Vagina (tissue), 2 donors: ENCODE data around the gene PRSS33. TPM values are rescaled to one million over a fixed set of nuclear protein-coding genes. Genes with fewer than 3 reads are reported as not detected.

ENCODE experiments used
- DNase-seq, 2 donors: peaks; one replicate each; pipeline ENCODE4 v3.0.0-alpha.2; 2017; ENCODE audit errors: extremely low spot score in 2 of 2
- H3K27ac ChIP-seq: fragments of 200-600 bp; sonication (generic); one replicate; pipeline ENCODE4 v1.5.1; 2019
- H3K27me3 ChIP-seq: fragments of 200-600 bp; sonication (generic); one replicate; pipeline ENCODE4 v1.5.1; 2019
- H3K36me3 ChIP-seq, 2 donors: fragments of 200-600 bp; sonication (generic); one replicate each; pipeline ENCODE4 v1.5.1; 2017 to 2019
- H3K4me1 ChIP-seq: fragments of 200-600 bp; sonication (generic); one replicate; pipeline ENCODE4 v1.5.1; 2019
- H3K4me3 ChIP-seq, 2 donors: fragments of 200-600 bp; sonication (generic); 1 replicate in 1 of 2; 2 replicates in 1 of 2; pipeline ENCODE4 v1.5.1; 2016 to 2019
- H3K9me3 ChIP-seq: fragments of 200-600 bp; sonication (generic); one replicate; pipeline ENCODE4 v1.5.1; 2019
- CTCF ChIP-seq, 3 experiments: fragments of 450-650 bp in 2 of 3; fragments of 200-600 bp in 1 of 3; sonication (generic) in 1 of 3; IDR thresholded peaks; one replicate each; pipeline ENCODE4 v1.5.1; 2017 to 2019; ENCODE audit warnings: antibody characterized with exemption in 3 of 3, mild to moderate bottlenecking in 2 of 3, moderate library complexity in 2 of 3
- POLR2A ChIP-seq, 2 donors: fragments of 450-650 bp; IDR thresholded peaks; one replicate each; pipeline ENCODE4 v1.6.1; 2017; ENCODE audit warnings: antibody characterized with exemption in 2 of 2, mild to moderate bottlenecking in 2 of 2, moderate library complexity in 2 of 2
- POLR2AphosphoS5 ChIP-seq, 2 donors: sonication (generic); formaldehyde crosslinking; IDR thresholded peaks; one replicate each; pipeline ENCODE4 v1.9.0; 2017; ENCODE audit warnings: antibody characterized with exemption in 2 of 2, mild to moderate bottlenecking in 2 of 2, low read depth in 1 of 2; ENCODE audit not compliant: insufficient read depth in 1 of 2
- intact Hi-C: fragments of 100-400 bp; cut with DNase I; formaldehyde crosslinking; loops from one replicate; pipeline ENCODE4 v1.15.1; 2023
- total RNA-seq: library from RNA; depleted of rRNA; stranded (reverse); fragments of >200 nt; gene quantifications from one replicate; pipeline ENCODE4 v1.2.3, GENCODE V29; 2016

Gene PRSS33
- total RNA-seq, 1 donor from 2014 or later, result not detected

GRCh38 chr16:2813771-2814221 is 26.4 kb upstream of the PRSS33 start:
- Histone ChIP-seq H3K9me3 (no peaks in the 10 kb centered on the region), H3K27me3 (no peaks in the 10 kb centered on the region), H3K36me3 (no peaks in the 10 kb centered on the region), H3K4me1 (no peaks in the 10 kb centered on the region), H3K4me3 (no peak overlapping the region), H3K27ac (no peak overlapping the region)
- intact Hi-C loops, result no loop called here
- DNase-seq, result no peak
- TF ChIP-seq CTCF (IDR thresholded peaks at IDR 0.05), result no peak
- no peak for TF ChIP-seq POLR2AphosphoS5 (IDR thresholded peaks at IDR 0.05; ENCODE audit: insufficient read depth in 1 of 2, low read depth in 1 of 2)
- no peak for TF ChIP-seq POLR2A (IDR thresholded peaks at IDR 0.05)

- H3K27ac ChIP-seq, result no peak overlapping the region
- no peaks in the 10 kb centered on the region for H3K4me1 ChIP-seq
- no peak overlapping the region for H3K4me3 ChIP-seq
- no peaks in the 10 kb centered on the region for H3K27me3 ChIP-seq
- no peaks in the 10 kb centered on the region for H3K9me3 ChIP-seq
- TF ChIP-seq CTCF (IDR thresholded peaks at IDR 0.05) (no peak), POLR2A (IDR thresholded peaks at IDR 0.05) (no peak), POLR2AphosphoS5 (IDR thresholded peaks at IDR 0.05; ENCODE audit: insufficient read depth in 1 of 2, low read depth in 1 of 2) (no peak)
- intact Hi-C loops, result no loop called here
- no peak for DNase-seq
- H3K36me3 ChIP-seq, result no peaks in the 10 kb centered on the region
Measured at GRCh38 chr16:2811703-2812471, 24.5 kb upstream of the PRSS33 start.

- Histone ChIP-seq H3K27me3 (no peaks in the 10 kb centered on the region), H3K27ac (no peak overlapping the region), H3K36me3 (no peaks in the 10 kb centered on the region), H3K4me1 (no peaks in the 10 kb centered on the region), H3K4me3 (no peak overlapping the region), H3K9me3 (no peaks in the 10 kb centered on the region)
- intact Hi-C loops, result no loop called here
- TF ChIP-seq POLR2AphosphoS5 (IDR thresholded peaks at IDR 0.05; ENCODE audit: insufficient read depth in 1 of 2, low read depth in 1 of 2), result no peak
- no peak for TF ChIP-seq CTCF (IDR thresholded peaks at IDR 0.05)
- TF ChIP-seq POLR2A (IDR thresholded peaks at IDR 0.05), result no peak
- no peak for DNase-seq
Measured at GRCh38 chr16:2810651-2811050, 23.3 kb upstream of the PRSS33 start.

GRCh38 chr16:2809149-2809760 is 21.9 kb upstream of the PRSS33 start:
- Histone ChIP-seq H3K4me1 (no peaks in the 10 kb centered on the region), H3K9me3 (peaks cover 4% of the 10 kb centered on the region), H3K36me3 (no peaks in the 10 kb centered on the region), H3K4me3 (no peak overlapping the region), H3K27me3 (no peaks in the 10 kb centered on the region), H3K27ac (no peak overlapping the region)
- DNase-seq, result no peak
- no peak for TF ChIP-seq POLR2A (IDR thresholded peaks at IDR 0.05)
- TF ChIP-seq POLR2AphosphoS5 (IDR thresholded peaks at IDR 0.05; ENCODE audit: insufficient read depth in 1 of 2, low read depth in 1 of 2), result no peak
- no peak for TF ChIP-seq CTCF (IDR thresholded peaks at IDR 0.05)
- intact Hi-C loops, result no loop called here

DNA sequence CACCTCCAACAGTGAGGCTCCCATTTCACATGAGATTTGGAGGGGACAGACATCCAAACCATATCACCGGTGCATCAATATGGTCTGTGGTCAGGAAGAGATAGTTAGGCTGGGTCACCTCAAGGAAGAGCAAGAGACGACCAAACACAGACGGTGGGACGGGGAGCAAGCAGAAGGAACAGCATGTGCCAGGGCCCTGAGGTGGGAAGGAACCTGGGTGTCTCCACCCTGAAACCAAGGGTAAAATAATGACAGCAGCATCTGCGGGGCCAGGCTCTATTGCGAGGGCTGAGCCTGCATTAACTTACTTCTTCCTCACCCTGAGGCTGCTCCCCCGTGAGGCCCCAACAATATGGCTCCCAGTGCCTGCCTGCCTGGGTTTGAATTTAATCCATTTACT is 20.8 kb upstream of the PRSS33 start:
- intact Hi-C loops, result no loop called here
- Histone ChIP-seq H3K4me3 (no peak overlapping the region), H3K36me3 (no peaks in the 10 kb centered on the region), H3K4me1 (no peaks in the 10 kb centered on the region), H3K27me3 (no peaks in the 10 kb centered on the region), H3K27ac (no peak overlapping the region), H3K9me3 (peaks cover 4% of the 10 kb centered on the region)
- TF ChIP-seq CTCF (IDR thresholded peaks at IDR 0.05) (no peak), POLR2AphosphoS5 (IDR thresholded peaks at IDR 0.05; ENCODE audit: insufficient read depth in 1 of 2, low read depth in 1 of 2) (no peak), POLR2A (IDR thresholded peaks at IDR 0.05) (no peak)
- DNase-seq, result no peak
